ENCODE measurements around the gene ANXA4. TPM values are rescaled to one million over a fixed set of nuclear protein-coding genes. Genes with fewer than 3 reads are reported as not detected.

ANXA4 gene
- total RNA-seq, 1 donor from 2014 or later = 30.6 TPM

GRCh38 chr2:69779258-69780001 is 37.5 kb downstream of the ANXA4 start:
- Histone ChIP-seq H3K4me3 (no peak overlapping the region), H3K27ac (replicated peaks) (no peak overlapping the region), H3K36me3 (no peaks in the 10 kb centered on the region), H3K27me3 (ENCODE audit: low read depth) (no peaks in the 10 kb centered on the region), H3K4me1 (no peaks in the 10 kb centered on the region), H3K9me3 (replicated peaks) (peaks cover 7% of the 10 kb centered on the region)
- no peak for TF ChIP-seq CTCF (IDR thresholded peaks at IDR 0.05; ENCODE audit: borderline replicate concordance)
- DNase-seq = no peak
- intact Hi-C loops (cut with micrococcal nuclease) = no loop called here

GRCh38 chr2:69780921-69781320 is 39.0 kb downstream of the ANXA4 start:
- no peak overlapping the region for H3K4me3 ChIP-seq
- DNase-seq = no peak
- peaks cover 6% of the 10 kb centered on the region for H3K9me3 ChIP-seq (replicated peaks)
- no peaks in the 10 kb centered on the region for H3K36me3 ChIP-seq
- no peaks in the 10 kb centered on the region for H3K27me3 ChIP-seq (ENCODE audit: low read depth)
- H3K4me1 ChIP-seq = no peaks in the 10 kb centered on the region
- H3K27ac ChIP-seq (replicated peaks) = no peak overlapping the region
- intact Hi-C loops (cut with micrococcal nuclease) = no loop called here
- no peak for TF ChIP-seq CTCF (IDR thresholded peaks at IDR 0.05; ENCODE audit: borderline replicate concordance)

GRCh38 chr2:69781321-69782248 is 39.7 kb downstream of the ANXA4 start:
- intact Hi-C loops (cut with micrococcal nuclease) = no loop called here
- no peak overlapping the region for H3K27ac ChIP-seq (replicated peaks)
- no peaks in the 10 kb centered on the region for H3K27me3 ChIP-seq (ENCODE audit: low read depth)
- no peaks in the 10 kb centered on the region for H3K36me3 ChIP-seq
- H3K9me3 ChIP-seq (replicated peaks) = no peaks in the 10 kb centered on the region
- H3K4me1 ChIP-seq = no peaks in the 10 kb centered on the region
- DNase-seq = no peak
- no peak overlapping the region for H3K4me3 ChIP-seq
- TF ChIP-seq CTCF (IDR thresholded peaks at IDR 0.05; ENCODE audit: borderline replicate concordance) = no peak

- no peak for DNase-seq
- Histone ChIP-seq H3K27me3 (ENCODE audit: low read depth) (no peaks in the 10 kb centered on the region), H3K4me3 (no peak overlapping the region), H3K9me3 (replicated peaks) (no peaks in the 10 kb centered on the region), H3K4me1 (peaks cover 2% of the 10 kb centered on the region), H3K36me3 (no peaks in the 10 kb centered on the region), H3K27ac (replicated peaks) (no peak overlapping the region)
- TF ChIP-seq CTCF (IDR thresholded peaks at IDR 0.05; ENCODE audit: borderline replicate concordance) = no peak
- intact Hi-C loops (cut with micrococcal nuclease) = no loop called here
Measured at GRCh38 chr2:69784228-69784627, 42.3 kb downstream of the ANXA4 start.

- Histone ChIP-seq H3K9me3 (replicated peaks) (no peaks in the 10 kb centered on the region), H3K4me1 (peaks cover 12% of the 10 kb centered on the region), H3K36me3 (no peaks in the 10 kb centered on the region), H3K27ac (replicated peaks) (no peak overlapping the region), H3K27me3 (ENCODE audit: low read depth) (no peaks in the 10 kb centered on the region), H3K4me3 (no peak overlapping the region)
- no peak for DNase-seq
- intact Hi-C loops (cut with micrococcal nuclease) = no loop called here
- no peak for TF ChIP-seq CTCF (IDR thresholded peaks at IDR 0.05; ENCODE audit: borderline replicate concordance)
Measured at GRCh38 chr2:69785358-69785757, 43.4 kb downstream of the ANXA4 start.

Data from left ventricle myocardium inferior (tissue), 1 donor.